ENCODE measurements around the gene BSPRY.

- TF ChIP-seq CTCF (IDR thresholded peaks at IDR 0.05) (no peak), EZH2 (IDR thresholded peaks at IDR 0.05) (peak; percentile 67)
These were observed 9.2 kb upstream of the BSPRY start, which contains the start of gene WDR31 for GRCh38 chr9:113340011-113340699.

Data from neural progenitor cell (in vitro differentiated cells).